HepG2 (cell line): ENCODE measurements around the gene PEPD. TPM values are rescaled to one million over a fixed set of nuclear protein-coding genes. Genes with fewer than 3 reads are reported as not detected.

Source experiments
- AFF4 ChIP-seq: sonication (generic); formaldehyde crosslinking; IDR thresholded peaks from 2 replicates; pipeline ENCODE4 v1.4.0; 2020; ENCODE audit warnings: missing genetic modification reagents
- CCAR2 ChIP-seq: fragments of 200-400 bp; formaldehyde crosslinking; optimal IDR thresholded peaks from 2 replicates; pipeline ENCODE3; 2018; ENCODE audit warnings: low read depth, mild to moderate bottlenecking, low read length, moderate library complexity
- FOXC1 ChIP-seq: sonication (generic); formaldehyde crosslinking; IDR thresholded peaks from 2 replicates; pipeline ENCODE4 v1.8.0; 2022; ENCODE audit warnings: mild to moderate bottlenecking, missing genetic modification reagents, borderline replicate concordance
- MTERF4 ChIP-seq: sonication (generic); formaldehyde crosslinking; IDR thresholded peaks from 2 replicates; pipeline ENCODE4 v1.8.0; 2023; ENCODE audit warnings: mild to moderate bottlenecking, missing genetic modification reagents
- MZF1 ChIP-seq: sonication (generic); formaldehyde crosslinking; IDR thresholded peaks from 2 replicates; pipeline ENCODE4 v1.8.1; 2023; ENCODE audit warnings: mild to moderate bottlenecking, missing genetic modification reagents, borderline replicate concordance
- NFE2 ChIP-seq: sonication (generic); formaldehyde crosslinking; IDR thresholded peaks from 2 replicates; pipeline ENCODE4 v1.4.0; 2020; ENCODE audit warnings: missing genetic modification reagents
- NFKBIZ ChIP-seq: IDR thresholded peaks from 2 replicates; pipeline ENCODE4 v1.6.1; 2018; ENCODE audit warnings: missing genetic modification reagents, missing compliant biosample characterization
- POLR2AphosphoS5 ChIP-seq: IDR thresholded peaks from 2 replicates; pipeline ENCODE4 v1.6.1; 2012; ENCODE audit warnings: low read depth, low read length
- THAP11 ChIP-seq: IDR thresholded peaks from 2 replicates; pipeline ENCODE4 v1.6.1; 2016; ENCODE audit warnings: missing biosample characterization, missing genetic modification reagents
- ZBTB40 ChIP-seq, 2 experiments: fragments of 450-650 bp in 1 of 2; sonication (generic) in 1 of 2; formaldehyde crosslinking in 1 of 2; IDR thresholded peaks; 2 replicates each; pipeline versions ENCODE4 v1.6.1 to v1.8.0; 2016 to 2022; ENCODE audit warnings: antibody characterized with exemption in 1 of 2, mild to moderate bottlenecking in 1 of 2, missing genetic modification reagents in 1 of 2
- ZNF362 ChIP-seq: sonication (generic); formaldehyde crosslinking; IDR thresholded peaks from 2 replicates; pipeline ENCODE4 v1.4.0; 2020; ENCODE audit warnings: missing genetic modification reagents, mild to moderate bottlenecking, borderline replicate concordance
- ZNF780A ChIP-seq: sonication (generic); formaldehyde crosslinking; IDR thresholded peaks from 2 replicates; pipeline ENCODE4 v1.8.0; 2022; ENCODE audit warnings: mild to moderate bottlenecking, missing genetic modification reagents, moderate library complexity
- ZNF781 ChIP-seq: sonication (generic); formaldehyde crosslinking; IDR thresholded peaks from 2 replicates; pipeline ENCODE4 v1.5.1; 2020; ENCODE audit warnings: borderline replicate concordance, mild to moderate bottlenecking, missing genetic modification reagents; ENCODE audit errors: not compliant biosample characterization
- polyA plus RNA-seq, 8 experiments: library from polyadenylated mRNA; depleted of rRNA in 3 of 8; stranded (reverse) in 7 of 8; unstranded in 1 of 8; fragments of >200 nt; fragmentation: Illumina TruSeq in 4 of 8; extraction: Trizol in 4 of 8; gene quantifications; 2 replicates each; pipeline versions ENCODE4 v1.2.1 to v1.2.3, GENCODE V29; 2011 to 2016; ENCODE audit warnings: low read depth in 4 of 8, missing spikeins in 1 of 8, mixed read lengths in 1 of 8; ENCODE audit not compliant: insufficient read depth in 1 of 8
- total RNA-seq, 5 experiments: library from RNA; depleted of rRNA; stranded (reverse); fragments of >200 nt; fragmentation: Illumina TruSeq; extraction: Trizol; gene quantifications; 2 replicates each; pipeline ENCODE4 v1.2.3, GENCODE V29; 2016; ENCODE audit warnings: low read depth in 1 of 5

PEPD gene
- total and polyA plus RNA-seq, 2 of the 13 experiments (the other 11 are each of a cell fraction or from before 2014, with no cell fraction given), result 60.7 to 75.1 TPM

- TF ChIP-seq NFE2 (CRISPR knock-in tag), result no peak
- TF ChIP-seq POLR2AphosphoS5, result no peak
- no peak for TF ChIP-seq MZF1
- TF ChIP-seq MTERF4 (CRISPR knock-in tag), result no peak
- TF ChIP-seq ZNF362 (CRISPR knock-in tag), result no peak
- no peak for TF ChIP-seq ZNF780A (CRISPR knock-in tag)
- TF ChIP-seq CCAR2, result no peak
- TF ChIP-seq NFKBIZ, result no peak
- TF ChIP-seq ZBTB40 (IDR thresholded peaks at IDR 0.05), result no peak
- TF ChIP-seq ZBTB40 (CRISPR knock-in tag; IDR thresholded peaks at IDR 0.05), result no peak
- no peak for TF ChIP-seq FOXC1 (CRISPR knock-in tag)
- TF ChIP-seq ZNF781 (CRISPR knock-in tag), result no peak
- 0 out of 2 replicates have a peak, but pooled peaks have one; percentile 14 for TF ChIP-seq THAP11 (CRISPR knock-in tag)
- no peak for TF ChIP-seq AFF4 (CRISPR knock-in tag)
Observed at GRCh38 chr19:33375156-33375836, 146.3 kb downstream of the PEPD start (continued).
